Brain pericyte (primary cell): ENCODE data around the gene SIGLEC7.
"Not testable (repeated sequence)": the region's sequence is repeated elsewhere in the genome, so short reads cannot be mapped to it uniquely, and the experiment has no call there.

Experiments used
- DNase-seq: peaks from one replicate; pipeline ENCODE4 v3.0.0-alpha.2; 2012; ENCODE audit warnings: low read depth, low spot score

Gene SIGLEC7

DNA sequence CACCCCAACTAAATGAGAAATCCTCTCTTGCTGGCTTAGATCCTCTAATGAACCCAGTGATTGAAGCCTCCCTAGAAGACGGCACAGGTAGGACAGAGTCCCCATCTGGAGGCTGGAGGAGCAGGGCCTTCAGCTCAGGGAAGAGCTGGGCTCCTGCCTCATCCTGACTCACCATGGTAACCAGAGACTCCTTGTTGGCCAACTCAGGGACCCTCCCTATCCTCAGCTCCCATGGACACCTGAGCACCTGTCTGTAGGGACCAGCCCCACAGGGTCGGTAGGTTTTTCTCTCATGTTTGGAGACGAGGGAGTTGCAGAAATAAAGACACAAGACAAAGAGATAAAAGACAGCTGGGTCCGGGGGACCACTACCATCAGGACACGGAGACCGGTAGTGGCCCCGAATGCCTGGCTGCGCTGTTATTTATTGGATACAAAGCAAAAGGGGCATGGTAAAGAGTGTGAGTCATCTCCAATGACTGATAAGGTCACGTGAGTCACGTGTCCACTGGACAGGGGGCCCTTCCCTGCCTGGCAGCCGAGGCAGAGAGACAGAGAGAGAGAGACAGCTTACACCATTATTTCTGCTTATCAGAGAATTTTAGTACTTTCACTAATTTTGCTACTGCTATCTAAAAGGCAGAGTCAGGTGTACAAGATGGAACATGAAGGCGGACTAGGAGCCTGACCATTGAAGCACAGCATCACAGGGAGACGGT, 26.6 kb downstream of the SIGLEC7 start:
- DNase-seq = no peak

GRCh38 chr19:51169283-51169918, 27.3 kb downstream of the SIGLEC7 start:
- not testable (repeated sequence) for DNase-seq

DNA sequence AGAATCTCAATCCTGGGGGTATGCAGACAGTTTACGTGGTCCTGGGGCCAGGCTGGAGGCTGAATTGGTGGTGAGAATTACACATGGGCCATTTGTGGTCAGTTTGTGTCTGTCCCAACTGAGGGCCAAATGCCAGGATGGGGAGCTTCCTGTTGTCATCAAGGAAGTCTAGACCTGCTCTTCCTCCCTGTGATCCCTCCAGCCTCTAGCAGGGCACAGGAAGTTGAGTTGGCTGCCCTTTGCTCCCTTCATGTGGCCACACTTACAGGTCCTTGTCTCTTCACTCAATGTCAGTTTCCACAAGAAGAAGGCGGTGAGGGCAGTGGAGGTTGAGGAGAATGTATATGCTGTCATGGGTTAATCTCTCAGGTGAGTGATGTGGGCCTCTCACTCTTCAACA, 30.1 kb downstream of the SIGLEC7 start:
- no peak for DNase-seq

DNA sequence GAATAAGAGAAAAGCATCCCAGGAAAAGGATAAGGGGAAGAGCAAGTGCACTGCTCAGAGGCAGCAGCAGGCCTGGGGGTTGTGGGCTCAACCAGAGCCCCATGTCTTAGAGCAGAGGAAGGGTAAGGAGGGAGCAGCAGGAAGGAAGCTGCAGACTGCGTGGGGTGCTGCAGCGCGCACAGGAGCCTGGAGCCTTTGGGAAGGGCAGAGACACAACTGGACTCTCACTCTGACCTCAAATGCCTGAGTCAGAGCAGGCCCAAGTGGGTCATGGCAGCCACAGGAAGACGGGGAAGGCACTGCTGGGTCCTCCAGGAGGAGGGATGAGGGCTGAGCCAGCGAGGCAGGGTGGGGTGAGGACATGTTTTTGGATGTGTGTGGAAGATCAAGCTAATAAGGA, 31.6 kb downstream of the SIGLEC7 start:
- DNase-seq = no peak

DNA sequence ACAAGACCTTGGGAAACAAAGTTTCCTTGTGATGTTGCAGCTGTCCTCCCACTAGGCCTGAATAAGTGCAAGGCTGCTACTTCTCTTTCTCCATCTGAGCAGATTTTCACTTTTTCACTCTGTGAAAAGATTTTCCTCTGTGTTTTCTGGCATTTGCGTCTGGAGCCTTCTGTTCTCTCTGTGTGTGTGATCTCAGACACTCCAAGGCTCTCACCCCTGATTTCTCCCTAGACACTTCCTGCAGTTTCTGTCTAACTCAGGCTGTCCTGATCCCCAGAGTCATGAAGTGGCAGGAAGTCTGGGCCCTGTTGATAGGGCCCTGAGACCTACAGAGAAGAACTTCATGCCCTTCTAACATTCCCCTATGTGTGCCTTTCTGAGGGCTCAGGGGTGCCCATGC, 37.2 kb downstream of the SIGLEC7 start:
- no peak for DNase-seq

DNA sequence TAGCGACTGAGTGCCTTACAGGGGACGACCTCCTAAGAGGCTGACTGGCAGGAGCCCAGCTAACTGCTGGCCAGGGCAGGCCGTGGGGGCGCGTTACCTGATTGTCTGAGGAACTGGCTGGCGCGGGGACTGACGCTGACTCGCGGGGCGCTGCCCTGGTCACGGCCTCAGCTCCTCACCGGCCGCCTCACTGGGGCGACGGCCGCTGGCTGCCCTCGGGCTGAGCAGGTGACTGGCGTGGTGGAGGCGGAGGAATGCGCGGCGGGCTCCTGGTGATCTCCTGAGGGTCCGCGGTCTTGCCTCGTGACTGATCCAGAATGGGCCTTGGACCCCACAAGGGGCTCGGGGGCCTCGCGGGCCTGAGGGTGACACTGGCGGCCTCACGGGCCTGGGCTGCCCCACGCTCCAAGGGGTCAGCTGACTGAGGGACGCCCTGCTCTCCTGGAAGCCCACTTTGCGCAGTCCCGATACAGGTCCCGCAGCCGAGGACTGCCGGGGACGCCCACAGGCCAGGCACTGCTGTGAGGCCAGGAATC, 39.3 kb downstream of the SIGLEC7 start:
- DNase-seq = no peak

DNA sequence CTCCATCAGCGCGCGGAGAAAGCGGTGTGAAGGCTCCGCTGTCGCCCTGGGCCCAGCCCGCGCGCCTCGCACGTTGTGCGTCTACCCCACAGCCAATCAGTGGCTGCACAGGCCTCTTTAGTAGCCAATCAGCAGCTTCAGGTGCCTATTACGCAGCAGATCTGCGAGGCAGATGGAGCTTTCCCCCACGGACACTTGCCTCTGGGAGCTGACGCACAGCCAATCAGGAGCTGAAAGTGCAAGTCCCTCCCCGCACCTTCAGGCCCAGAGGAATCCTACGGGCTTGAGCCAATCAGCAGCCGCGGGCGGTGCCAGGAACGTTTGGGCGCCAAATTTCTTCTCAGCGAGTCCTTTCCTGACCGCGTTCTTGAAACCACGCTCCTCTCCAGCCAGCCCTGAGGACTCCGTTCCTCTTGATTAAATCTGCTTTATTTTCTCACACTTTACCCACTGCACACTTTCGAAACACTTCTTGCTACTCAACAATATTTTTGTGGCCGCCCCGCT, 39.9 kb downstream of the SIGLEC7 start:
- DNase-seq = no peak

DNA sequence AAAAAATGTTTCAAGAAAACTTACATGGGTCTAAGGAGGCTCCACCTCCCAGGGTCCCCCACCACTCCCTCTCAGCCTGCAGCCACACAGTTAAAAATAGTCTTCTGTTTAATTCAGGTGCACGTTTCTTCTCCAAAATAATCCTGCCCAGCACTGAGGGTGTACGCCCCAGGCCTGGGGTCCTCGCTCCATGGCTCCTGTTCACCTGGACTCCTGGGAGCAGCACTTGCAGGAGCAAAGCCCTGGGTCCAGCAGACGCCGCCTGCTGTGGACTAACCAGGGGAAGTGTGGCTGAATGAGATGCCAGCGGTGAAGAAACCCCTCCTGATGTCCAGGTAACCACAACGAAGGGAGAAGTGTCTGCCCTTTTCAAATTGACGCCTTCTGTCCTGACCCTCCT, 41.5 kb downstream of the SIGLEC7 start:
- DNase-seq = no peak

GRCh38 chr19:51185069-51185867, 43.2 kb downstream of the SIGLEC7 start:
- DNase-seq = no peak

DNA sequence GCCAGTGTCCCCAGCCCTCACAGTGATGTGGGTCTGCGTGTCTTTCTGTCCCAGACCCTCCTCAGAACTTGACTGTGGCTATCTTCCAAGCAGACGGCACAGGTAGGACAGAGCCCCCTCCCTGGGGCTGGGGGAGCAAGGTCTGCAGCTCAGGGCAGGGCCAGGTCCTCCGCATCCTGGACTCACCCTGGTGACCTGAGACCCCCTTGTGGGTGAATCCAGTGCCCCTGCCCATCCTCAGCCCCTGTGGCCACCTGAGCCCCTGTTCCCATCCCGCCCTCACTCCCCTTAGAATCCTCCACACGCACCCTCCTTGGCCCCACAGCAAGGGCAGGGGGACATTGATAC, 43.7 kb downstream of the SIGLEC7 start:
- DNase-seq = no peak

DNA sequence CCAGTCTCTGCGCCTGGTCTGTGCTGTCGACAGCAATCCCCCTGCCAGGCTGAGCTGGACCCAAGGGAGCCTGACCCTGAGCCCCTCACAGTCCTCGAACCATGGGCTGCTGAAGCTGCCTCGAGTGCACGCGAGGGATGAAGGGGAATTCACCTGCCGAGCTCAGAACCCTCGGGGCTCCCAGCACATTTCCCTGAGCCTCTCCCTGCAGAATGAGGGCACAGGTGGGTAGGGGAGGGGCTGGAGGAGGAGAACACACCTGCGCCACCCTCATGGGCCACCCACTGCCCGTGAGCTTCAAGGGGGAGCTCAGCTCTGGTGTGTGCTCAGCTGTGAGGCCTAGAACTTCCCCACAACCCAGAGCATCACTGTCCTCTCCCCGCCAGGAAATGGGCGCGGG, 44.2 kb downstream of the SIGLEC7 start:
- no peak for DNase-seq

- no peak for DNase-seq
Measured at GRCh38 chr19:51187395-51188226, 45.5 kb downstream of the SIGLEC7 start.

- no peak for DNase-seq
Measured at GRCh38 chr19:51188227-51188559, 46.1 kb downstream of the SIGLEC7 start.

DNA sequence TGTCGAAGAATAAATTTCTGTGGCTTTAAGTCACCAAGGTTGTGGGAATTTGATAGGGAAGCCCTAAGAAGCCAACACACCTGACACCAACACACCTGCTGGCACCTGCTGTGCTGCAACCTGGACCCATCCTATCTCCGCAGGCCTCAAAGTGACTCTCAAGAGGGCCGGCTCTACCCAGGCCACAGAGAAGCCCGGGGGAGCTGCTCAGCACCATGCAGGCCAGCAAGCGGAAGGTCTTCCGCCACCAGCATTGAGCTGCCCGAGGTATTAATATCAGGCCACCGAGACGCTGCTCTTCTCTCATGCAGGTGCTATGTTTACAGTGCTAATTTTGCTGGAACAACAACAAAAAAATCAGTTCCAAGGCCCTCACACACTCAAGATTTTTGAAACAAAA, 50.6 kb downstream of the SIGLEC7 start:
- DNase-seq = no peak

DNA sequence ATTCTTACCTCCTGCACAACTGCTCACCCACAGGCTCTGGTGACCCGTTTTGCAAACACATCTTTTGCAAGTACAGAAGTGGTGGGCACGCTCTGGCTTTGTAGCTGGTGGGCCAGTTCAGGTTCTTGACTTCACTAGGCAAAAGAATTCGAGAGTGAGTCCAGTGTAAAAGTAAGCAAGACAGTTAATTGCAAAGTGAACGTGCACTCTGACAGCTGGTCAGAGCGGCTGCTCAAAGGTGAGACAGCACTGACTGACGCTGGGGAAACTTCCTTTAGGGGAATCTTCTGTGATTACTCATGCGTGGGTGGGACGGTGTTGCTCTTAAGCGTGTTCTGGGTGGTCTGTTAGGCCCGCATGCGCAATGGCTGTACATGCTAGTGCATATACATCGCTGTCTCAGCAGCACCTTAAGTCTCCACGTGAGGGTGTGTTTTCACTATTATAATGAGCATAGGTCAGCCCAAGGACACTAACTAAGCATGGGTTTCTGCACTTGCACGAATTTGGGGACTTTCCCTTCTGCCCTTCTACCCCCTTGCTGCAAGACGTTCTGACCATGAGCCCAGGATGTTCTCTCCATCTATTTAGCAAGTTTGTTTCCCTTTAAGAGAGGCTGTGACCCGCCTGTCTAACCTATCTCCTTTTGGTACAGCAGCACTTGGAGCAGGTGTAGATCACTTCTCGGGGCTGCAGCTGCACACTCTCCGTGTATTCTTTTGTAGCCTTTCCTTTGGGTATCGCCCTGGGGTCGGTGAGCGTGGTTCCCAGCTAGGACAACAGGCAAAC, 52.6 kb downstream of the SIGLEC7 start:
- no peak for DNase-seq

DNA sequence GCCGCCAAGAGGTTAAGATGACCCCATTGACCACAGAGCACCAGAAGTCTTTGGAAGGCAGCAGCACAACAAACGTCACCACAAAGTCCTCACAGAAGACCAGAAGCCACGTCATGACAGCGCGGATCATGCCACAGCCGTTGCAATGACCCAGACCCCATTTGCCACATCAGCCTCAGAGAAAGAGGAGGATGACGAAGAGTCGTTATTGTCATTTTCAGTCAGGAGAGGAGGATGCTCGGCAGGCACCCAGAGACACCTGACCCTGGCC, 53.1 kb downstream of the SIGLEC7 start:
- no peak for DNase-seq

DNA sequence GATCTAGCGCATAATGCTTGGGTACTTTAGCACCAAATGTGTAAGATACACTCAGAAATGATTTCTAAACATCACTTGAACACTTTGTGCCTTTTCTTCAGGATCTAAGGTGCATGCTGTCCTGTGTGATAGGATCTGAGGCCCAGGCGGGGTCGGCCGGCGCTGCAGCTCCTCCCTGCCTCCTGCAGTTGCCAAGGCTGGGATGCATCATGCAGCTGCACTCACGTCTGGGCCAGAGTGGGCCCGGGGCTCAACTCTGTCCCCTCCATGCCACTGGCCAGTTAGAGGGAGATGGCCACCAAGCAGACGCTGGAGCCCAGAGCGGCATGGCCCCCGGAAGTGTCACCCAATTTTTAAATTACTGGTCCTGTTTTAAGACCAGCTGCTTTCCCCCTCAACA, 53.5 kb downstream of the SIGLEC7 start:
- DNase-seq = no peak

GRCh38 chr19:51196181-51196580, 54.1 kb downstream of the SIGLEC7 start:
- no peak for DNase-seq

GRCh38 chr19:51198641-51199040, 56.5 kb downstream of the SIGLEC7 start:
- DNase-seq = no peak

GRCh38 chr19:51200071-51200666, 58.1 kb downstream of the SIGLEC7 start:
- no peak for DNase-seq

DNA sequence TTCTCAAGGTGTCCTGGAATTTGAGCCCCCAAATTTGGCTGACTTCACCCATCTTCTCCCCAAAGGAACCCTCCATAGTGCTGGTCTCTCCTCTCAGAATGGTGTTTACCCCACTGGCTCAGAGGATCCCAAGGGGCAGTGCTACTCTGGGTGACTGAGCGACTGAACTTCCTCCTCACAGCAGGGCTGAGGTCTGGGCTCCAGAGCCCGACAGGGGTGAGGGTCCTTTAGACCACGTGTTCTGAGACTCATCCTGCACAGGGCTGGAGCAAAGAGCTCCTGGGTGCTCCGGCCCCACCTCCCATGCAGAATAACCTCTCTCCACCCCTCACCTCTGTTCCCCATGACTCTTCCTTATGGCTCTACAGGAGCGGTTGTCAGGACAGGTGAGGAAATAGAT, 59.6 kb downstream of the SIGLEC7 start:
- no peak for DNase-seq
